Transverse colon (tissue), 4 donors: ENCODE measurements around the gene SLC25A48.

Experiments used
- CTCF ChIP-seq, 5 experiments: fragments of 200-600 bp in 3 of 5; fragments of 450-650 bp in 2 of 5; sonication (generic) in 3 of 5; IDR thresholded peaks; 1 replicate in 2 of 5; 2 replicates in 3 of 5; pipeline ENCODE4 v1.5.1; 2016 to 2017; ENCODE audit warnings: antibody characterized with exemption in 5 of 5, inconsistent platforms in 3 of 5, mild to moderate bottlenecking in 2 of 5, moderate library complexity in 1 of 5
- EP300 ChIP-seq: sonication (generic); formaldehyde crosslinking; IDR thresholded peaks from one replicate; pipeline ENCODE4 v1.6.1; 2017; ENCODE audit warnings: antibody characterized with exemption, low read depth
- POLR2A ChIP-seq: fragments of 450-650 bp; IDR thresholded peaks from one replicate; pipeline ENCODE4 v1.6.1; 2016; ENCODE audit warnings: antibody characterized with exemption, mild to moderate bottlenecking, moderate library complexity
- POLR2AphosphoS5 ChIP-seq, 3 donors: sonication (generic); formaldehyde crosslinking; IDR thresholded peaks; one replicate each; pipeline ENCODE4 v1.6.1; 2016; ENCODE audit warnings: antibody characterized with exemption in 3 of 3

DNA sequence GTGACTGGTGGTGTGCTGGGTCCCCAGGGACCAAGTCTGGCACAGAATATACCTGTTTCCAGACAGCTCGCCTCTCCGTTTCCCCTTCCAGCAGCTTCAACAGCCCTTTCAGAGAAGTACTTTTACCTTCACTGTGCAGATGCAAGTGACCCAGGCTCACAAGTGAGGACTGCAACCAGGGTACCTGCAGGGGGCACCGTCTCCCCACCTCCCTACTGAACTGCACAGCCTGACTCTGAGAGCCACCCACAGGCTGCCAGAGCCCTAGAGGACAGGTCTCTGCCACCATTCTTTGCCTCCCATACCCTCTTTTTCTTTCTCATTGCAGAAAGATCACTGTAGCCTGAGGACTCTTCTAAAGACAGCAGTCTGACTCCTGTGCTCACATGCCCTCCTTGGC is 45.8 kb downstream of the SLC25A48 start:
- no peak for TF ChIP-seq CTCF (IDR thresholded peaks at IDR 0.05)
- no peak for TF ChIP-seq POLR2A
- TF ChIP-seq POLR2AphosphoS5 (IDR thresholded peaks at IDR 0.05) = no peak
- no peak for TF ChIP-seq EP300
